Heart left ventricle (tissue), 16 donors: Measurements from ENCODE around the gene PIGB. TPM values are rescaled to one million over a fixed set of nuclear protein-coding genes. Genes with fewer than 3 reads are reported as not detected.
A peak's percentile ranks its signal among the peaks of the same experiment; 100 is the strongest.
"Not testable (repeated sequence)": the region's sequence is repeated elsewhere in the genome, so short reads cannot be mapped to it uniquely, and the experiment has no call there.

ENCODE experiments used
- ATAC-seq, 4 donors: fragments of 200-7000 bp; cut with Tn5 transposase; one replicate each; pipeline ENCODE4 v1.9.1; 2020 to 2022; ENCODE audit warnings: moderate library complexity in 4 of 4, mild to moderate bottlenecking in 3 of 4, moderate number of reproducible peaks in 1 of 4
- DNase-seq, 5 donors: peaks; one replicate each; pipeline ENCODE4 v3.0.0-alpha.2; 2020
- H3K27ac ChIP-seq, 12 donors: fragments of 200-600 bp; sonication (generic) in 4 of 12; one replicate each; pipeline versions ENCODE4 v1.5.0 to v1.8.0; 2016 to 2022; ENCODE audit warnings: mild to moderate bottlenecking in 2 of 12
- H3K27me3 ChIP-seq, 9 donors: fragments of 200-600 bp; sonication (generic) in 2 of 9; one replicate each; pipeline versions ENCODE4 v1.5.1 to v1.8.0; 2016 to 2022; ENCODE audit warnings: mild to moderate bottlenecking in 3 of 9
- H3K36me3 ChIP-seq, 9 donors: fragments of 200-600 bp; sonication (generic) in 2 of 9; one replicate each; pipeline versions ENCODE4 v1.5.0 to v1.8.0; 2018 to 2022; ENCODE audit warnings: mild to moderate bottlenecking in 2 of 9
- H3K4me1 ChIP-seq, 12 donors: fragments of 200-600 bp; sonication (generic) in 4 of 12; one replicate each; pipeline versions ENCODE4 v1.5.0 to v1.8.0; 2016 to 2022; ENCODE audit warnings: mild to moderate bottlenecking in 3 of 12
- H3K4me3 ChIP-seq, 12 donors: fragments of 200-600 bp; sonication (generic) in 4 of 12; one replicate each; pipeline versions ENCODE4 v1.5.0 to v1.8.0; 2017 to 2022; ENCODE audit warnings: mild to moderate bottlenecking in 9 of 12, moderate library complexity in 4 of 12
- H3K9me3 ChIP-seq, 12 donors: fragments of 200-600 bp; sonication (generic) in 4 of 12; one replicate each; pipeline versions ENCODE4 v1.5.0 to v1.8.0; 2016 to 2022; ENCODE audit warnings: mild to moderate bottlenecking in 1 of 12
- CTCF ChIP-seq, 12 donors: fragments of 200-600 bp; sonication (generic) in 4 of 12; IDR thresholded peaks; one replicate each; pipeline versions ENCODE4 v1.5.0 to v1.8.0; 2018 to 2022; ENCODE audit warnings: antibody characterized with exemption in 12 of 12, mild to moderate bottlenecking in 5 of 12
- POLR2A ChIP-seq, 2 donors: fragments of 450-650 bp; IDR thresholded peaks; one replicate each; pipeline ENCODE4 v1.6.1; 2017; ENCODE audit warnings: antibody characterized with exemption in 2 of 2, mild to moderate bottlenecking in 2 of 2, moderate library complexity in 2 of 2
- WGBS, 4 donors: extraction: QIAGEN DNeasy Blood & Tissue Kit in 2 of 4; methylation state at CpG; one replicate each; pipeline versions ENCODE4 v1.1.5 to v1.1.7; 2013 to 2018; 5-methylcytosine and 5-hydroxymethylcytosine counted together
- intact Hi-C, 10 donors: fragments of 100-400 bp; cut with DNase I; formaldehyde crosslinking; loops; one replicate each; pipeline versions ENCODE4 v1.11.1 to v1.14.2; 2022
- polyA plus RNA-seq, 2 donors: library from polyadenylated mRNA; stranded (reverse); fragments of 200-250 nt; gene quantifications; one replicate each; pipeline ENCODE4 v1.2.3, GENCODE V29; 2013
- total RNA-seq, 9 donors: library from RNA; depleted of rRNA in 2 of 9; stranded (reverse); fragments of >200 nt in 2 of 9; fragmentation: NEBNext Ultra II Directional in 3 of 9; extraction: Animal tissue kit (Norgen Biotek cat#: 25700) in 3 of 9; gene quantifications; one replicate each; pipeline versions ENCODE4 v1.1.0 to v1.2.4, GENCODE V29; 2016 to 2023
- donor health status: ischemic (EF 13 %, LVEDD 7.1; RV severe dilation, severe dysfunction).
- donor health status: healthy with polysubstance abuse.
- donor health status: DM: no; HTN: yes; CAD: no.
- donor health status: DM: no; HTN: no; CAD: no.
- donor health status: ischemic (EF 25% LVEDD 6.9; RV normal size, moderate dysfunction).
- donor health status: ischemic (EF 25% LVEDD 5.7; RV mildly dilated, moderate dysfunction).
- donor health status: healthy.
- donor health status: DM: yes; HTN: yes; CAD: no.
- donor health status: ischemic (EF 35%, LVEDD 5.7; RV mildly dilated, moderate dysfunction).
- donor health status: nonischemic (EF 11% LVEDD 7.7; RV severe dilation, severe dysfunction).
- donor health status: DM: yes; HTN: yes; CAD: no.
- donor health status: PGD.
- donor health status: ischemic (EF 29% LVEDD 5.4; RV normal size, mild dysfunction).
- donor health status: nonischemic (EF 23%, LVEDD 6.1; RV moderate dilation, normal function).

PIGB gene
- total and polyA plus RNA-seq, 11 donors, result 2.3 to 10.3 (median 3.0) TPM

- Histone ChIP-seq H3K4me1 (peaks cover 0 to 94% (median 0%) of the 10 kb centered on the region in 12 donors), H3K27me3 (no peaks in the 10 kb centered on the region), H3K9me3 (no peaks in the 10 kb centered on the region), H3K27ac (peak overlapping the region in 1 of 12 donors; percentile 79), H3K4me3 (no peak overlapping the region), H3K36me3 (no peaks in the 10 kb centered on the region)
- no peak for ATAC-seq
- no peak for DNase-seq
- TF ChIP-seq POLR2A (IDR thresholded peaks at IDR 0.05) (no peak), CTCF (IDR thresholded peaks at IDR 0.05) (no peak)
- intact Hi-C loops, result loop anchor here in 1 of 10 donors (5.0 kb wide), 1 partner anchor 59 kb away; no protein-coding TSS in a partner anchor
Observed at GRCh38 chr15:55281517-55282228, 37.3 kb upstream of the PIGB start.

GRCh38 chr15:55282284-55282833, 36.7 kb upstream of the PIGB start:
- Histone ChIP-seq H3K9me3 (no peaks in the 10 kb centered on the region), H3K36me3 (no peaks in the 10 kb centered on the region), H3K27ac (peak overlapping the region in 2 of 12 donors; percentile 28 to 79), H3K4me1 (peaks cover 0 to 87% (median 0%) of the 10 kb centered on the region in 12 donors), H3K27me3 (no peaks in the 10 kb centered on the region), H3K4me3 (peak overlapping the region in 1 of 12 donors; percentile 13)
- WGBS, 4 donors, result 63 to 71% (median 68%) methylated on average over 5 of the region's 5 CpGs
- DNase-seq (no peak), ATAC-seq (peak in 2 of 4 donors; percentile 14 to 52)
- intact Hi-C loops, result loop anchor here in 1 of 10 donors (5.0 kb wide), 1 partner anchor 60 kb away; no protein-coding TSS in a partner anchor
- no peak for TF ChIP-seq CTCF (IDR thresholded peaks at IDR 0.05)
- no peak for TF ChIP-seq POLR2A (IDR thresholded peaks at IDR 0.05)

GRCh38 chr15:55283379-55284147, 35.5 kb upstream of the PIGB start:
- ATAC-seq (no peak), DNase-seq (no peak)
- no peaks in the 10 kb centered on the region for H3K27me3 ChIP-seq
- peak overlapping the region in 1 of 12 donors; percentile 79 for H3K27ac ChIP-seq
- TF ChIP-seq POLR2A (IDR thresholded peaks at IDR 0.05) (no peak), CTCF (IDR thresholded peaks at IDR 0.05) (no peak)
- intact Hi-C loops, result loop anchor here in 1 of 10 donors (5.0 kb wide), 1 partner anchor 61 kb away; no protein-coding TSS in a partner anchor
- WGBS, 4 donors, result 84 to 94% (median 91%) methylated on average over 6 of the region's 6 CpGs
- no peaks in the 10 kb centered on the region for H3K36me3 ChIP-seq
- no peaks in the 10 kb centered on the region for H3K9me3 ChIP-seq
- no peak overlapping the region for H3K4me3 ChIP-seq
- peaks cover 0 to 84% (median 0%) of the 10 kb centered on the region in 12 donors for H3K4me1 ChIP-seq

- DNase-seq (no peak), ATAC-seq (no peak)
- 60 to 71% (median 66%) methylated on average over 1 of the region's 1 CpG for WGBS, 4 donors
- H3K9me3 ChIP-seq, result no peaks in the 10 kb centered on the region
- intact Hi-C loops, result loop anchor here in 1 of 10 donors (5.0 kb wide), 1 partner anchor 62 kb away; no protein-coding TSS in a partner anchor
- H3K36me3 ChIP-seq, result no peaks in the 10 kb centered on the region
- TF ChIP-seq CTCF (IDR thresholded peaks at IDR 0.05) (no peak), POLR2A (IDR thresholded peaks at IDR 0.05) (no peak)
- H3K27me3 ChIP-seq, result no peaks in the 10 kb centered on the region
- H3K4me3 ChIP-seq, result no peak overlapping the region
- peaks cover 0 to 82% (median 0%) of the 10 kb centered on the region in 12 donors for H3K4me1 ChIP-seq
- H3K27ac ChIP-seq, result peak overlapping the region in 1 of 12 donors; percentile 9
Observed at GRCh38 chr15:55284426-55284825, 34.6 kb upstream of the PIGB start.

GRCh38 chr15:55286442-55287189, 32.4 kb upstream of the PIGB start:
- H3K36me3 ChIP-seq, ATAC-seq, H3K27me3 ChIP-seq, H3K27ac ChIP-seq, H3K9me3 ChIP-seq, H3K4me3 ChIP-seq, DNase-seq: not testable (repeated sequence)
- intact Hi-C loops, result loop anchor here in 1 of 10 donors (5.0 kb wide), 1 partner anchor 69 kb away; no protein-coding TSS in a partner anchor
- H3K4me1 ChIP-seq, result peaks cover 0 to 70% (median 3%) of the 10 kb centered on the region in 12 donors
- 94 to 98% (median 96%) methylated on average over 10 of the region's 10 CpGs for WGBS, 4 donors
